Fibroblast of lung (primary cell): ENCODE data around the gene DCAF17.

Source experiments
- CTCF ChIP-seq, 2 donors: IDR thresholded peaks in 1 of 2; conservative IDR thresholded peaks in 1 of 2; 1 replicate in 1 of 2; 2 replicates in 1 of 2; pipeline ENCODE4 v1.5.1; 2011 to 2012; ENCODE audit warnings: low read length in 2 of 2, control low read depth in 1 of 2, inconsistent platforms in 1 of 2, low read depth in 1 of 2, mild to moderate bottlenecking in 1 of 2
- EZH2 ChIP-seq: IDR thresholded peaks from 2 replicates; pipeline ENCODE4 v1.5.1; 2012; ENCODE audit warnings: low read length, control low read depth, mild to moderate bottlenecking; ENCODE audit errors: missing control alignments

- no peak for TF ChIP-seq CTCF (conservative IDR thresholded peaks at IDR 0.05 in 1 of 2, IDR thresholded peaks at IDR 0.05 in 1 of 2; ENCODE audit: low read depth in 1 of 2, low read length in 2 of 2)
- no peak for TF ChIP-seq EZH2
Observed at GRCh38 chr2:171470129-171470528, 36.1 kb downstream of the DCAF17 start.
